ENCODE data around the gene TUFT1.

DNA sequence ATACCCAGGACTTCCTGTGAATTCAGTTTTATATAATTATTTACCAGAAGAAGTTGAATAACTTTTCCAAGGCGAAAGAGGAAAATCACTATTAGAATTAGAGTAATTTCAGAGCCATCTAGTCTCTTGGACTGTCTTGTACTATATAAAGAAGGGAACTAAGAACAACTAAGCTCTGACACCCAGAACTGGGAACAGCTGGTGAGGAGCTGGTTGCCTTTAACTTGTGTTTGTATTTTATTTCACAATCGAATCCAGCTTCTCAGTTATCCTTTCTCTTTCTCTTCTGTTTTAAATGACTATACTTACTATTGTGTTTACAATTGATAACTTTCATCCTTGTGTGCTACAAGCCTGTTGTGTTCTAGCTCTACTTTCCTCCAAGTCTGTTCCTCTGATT is 80.2 kb downstream of the TUFT1 start:
- TF ChIP-seq POLR2A (IDR thresholded peaks at IDR 0.05; ENCODE audit: low read depth, low read length) (no peak), POLR2AphosphoS5 (IDR thresholded peaks at IDR 0.05; ENCODE audit: low read depth, low read length) (no peak), TAF1 (IDR thresholded peaks at IDR 0.05; ENCODE audit: low read depth, low read length) (no peak), SPI1 (IDR thresholded peaks at IDR 0.05; ENCODE audit: low read depth, low read length) (no peak), POU2F2 (IDR thresholded peaks at IDR 0.05; ENCODE audit: low read depth, low read length) (no peak), PAX5 (IDR thresholded peaks at IDR 0.05; ENCODE audit: insufficient read depth, low read length, severe bottlenecking) (no peak)

All from GM12891 (cell line).